ENCODE measurements around the gene TMEM63A.
"Not testable (repeated sequence)": the region's sequence is repeated elsewhere in the genome, so short reads cannot be mapped to it uniquely, and the experiment has no call there.

The TMEM63A gene

GRCh38 chr1:225908013-225908640, 25.9 kb upstream of the TMEM63A start:
- no peak for DNase-seq

GRCh38 chr1:225907341-225907740, 25.2 kb upstream of the TMEM63A start:
- DNase-seq = no peak

GRCh38 chr1:225906467-225906866, 24.3 kb upstream of the TMEM63A start:
- DNase-seq = no peak

- no peak for DNase-seq
Observed at GRCh38 chr1:225903623-225904022, 21.4 kb upstream of the TMEM63A start.

GRCh38 chr1:225899044-225899925, 17.1 kb upstream of the TMEM63A start:
- DNase-seq = no peak

GRCh38 chr1:225897595-225898514, 15.7 kb upstream of the TMEM63A start:
- no peak for DNase-seq

GRCh38 chr1:225896937-225897549, 14.9 kb upstream of the TMEM63A start:
- DNase-seq = no peak

GRCh38 chr1:225896494-225896893, 14.3 kb upstream of the TMEM63A start:
- DNase-seq = no peak

GRCh38 chr1:225892307-225892706, 10.1 kb upstream of the TMEM63A start:
- no peak for DNase-seq

- no peak for DNase-seq
Observed at GRCh38 chr1:225891229-225891972, 9.2 kb upstream of the TMEM63A start.

- DNase-seq = no peak
Observed at GRCh38 chr1:225890346-225891228, 8.4 kb upstream of the TMEM63A start.

- DNase-seq = no peak
Observed at GRCh38 chr1:225889743-225890142, 7.6 kb upstream of the TMEM63A start.

GRCh38 chr1:225888898-225889601, 6.9 kb upstream of the TMEM63A start, which contains the start of gene LEFTY1:
TSS of gene LEFTY1 (minus strand) at chr1:225889146. CDS start at chr1:225889066, 80 bp downstream.
- DNase-seq = no peak

- DNase-seq = no peak
Observed at GRCh38 chr1:225888289-225888897, 6.2 kb upstream of the TMEM63A start.

GRCh38 chr1:225887554-225888288, 5.5 kb upstream of the TMEM63A start:
- DNase-seq = not testable (repeated sequence)

GRCh38 chr1:225887030-225887314, 4.8 kb upstream of the TMEM63A start:
- DNase-seq = no peak

GRCh38 chr1:225886159-225887029, 4.2 kb upstream of the TMEM63A start:
- DNase-seq = no peak

GRCh38 chr1:225885336-225885735, 3.2 kb upstream of the TMEM63A start:
- DNase-seq = no peak

Measured in NCI-H1930 (cell line).